OCI-M2 (cell line): ENCODE data around the gene ADGRV1.
"Not testable (repeated sequence)": the region's sequence is repeated elsewhere in the genome, so short reads cannot be mapped to it uniquely, and the experiment has no call there.

ENCODE experiments used
- DNase-seq: peaks from one replicate; lab custom pipeline; 2025; ENCODE audit not compliant: unreplicated experiment; lab: John Stamatoyannopoulos, UW

Gene ADGRV1

DNA sequence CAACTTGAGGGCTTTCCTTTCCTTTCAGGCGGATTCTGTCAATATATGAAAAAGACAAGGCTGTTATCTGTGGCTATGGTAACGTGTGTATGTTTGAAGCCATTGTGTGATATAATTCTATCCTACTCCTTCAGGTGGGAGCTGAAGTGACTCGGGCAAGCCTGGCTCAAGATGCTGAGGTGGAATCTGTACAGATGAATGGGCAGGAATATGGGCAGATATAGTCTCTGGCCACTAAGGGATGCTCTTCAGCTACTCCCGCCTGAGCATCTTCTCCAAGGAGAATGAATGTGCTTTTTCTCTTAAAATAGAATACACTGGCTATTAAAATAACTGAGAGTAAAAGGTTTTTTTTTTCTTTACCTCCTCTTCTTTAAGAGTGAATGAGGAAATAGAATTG is 244.8 kb downstream of the ADGRV1 start:
- no peak for DNase-seq

- DNase-seq: no peak
These were observed 245.3 kb downstream of the ADGRV1 start for GRCh38 chr5:90803876-90804275.

DNA sequence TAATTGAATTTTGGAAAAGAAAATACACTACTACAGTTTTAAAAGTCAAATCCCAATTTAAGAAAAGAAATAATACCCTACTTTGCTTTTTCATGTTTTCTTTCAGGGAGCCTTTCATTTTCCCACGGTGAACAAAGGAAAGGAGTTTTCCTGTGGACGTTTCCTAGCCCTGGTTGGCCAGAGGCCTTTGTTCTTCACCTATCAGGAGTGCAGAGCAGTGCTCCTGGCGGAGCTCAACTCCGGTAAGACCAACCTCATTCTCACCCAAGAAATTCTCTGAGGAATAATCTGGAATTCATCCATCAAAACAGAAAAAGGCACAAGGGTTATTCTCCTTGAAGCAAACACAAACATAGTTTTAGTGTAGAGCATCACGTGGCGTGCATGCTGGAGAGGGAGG is 248.9 kb downstream of the ADGRV1 start:
- no peak for DNase-seq

DNA sequence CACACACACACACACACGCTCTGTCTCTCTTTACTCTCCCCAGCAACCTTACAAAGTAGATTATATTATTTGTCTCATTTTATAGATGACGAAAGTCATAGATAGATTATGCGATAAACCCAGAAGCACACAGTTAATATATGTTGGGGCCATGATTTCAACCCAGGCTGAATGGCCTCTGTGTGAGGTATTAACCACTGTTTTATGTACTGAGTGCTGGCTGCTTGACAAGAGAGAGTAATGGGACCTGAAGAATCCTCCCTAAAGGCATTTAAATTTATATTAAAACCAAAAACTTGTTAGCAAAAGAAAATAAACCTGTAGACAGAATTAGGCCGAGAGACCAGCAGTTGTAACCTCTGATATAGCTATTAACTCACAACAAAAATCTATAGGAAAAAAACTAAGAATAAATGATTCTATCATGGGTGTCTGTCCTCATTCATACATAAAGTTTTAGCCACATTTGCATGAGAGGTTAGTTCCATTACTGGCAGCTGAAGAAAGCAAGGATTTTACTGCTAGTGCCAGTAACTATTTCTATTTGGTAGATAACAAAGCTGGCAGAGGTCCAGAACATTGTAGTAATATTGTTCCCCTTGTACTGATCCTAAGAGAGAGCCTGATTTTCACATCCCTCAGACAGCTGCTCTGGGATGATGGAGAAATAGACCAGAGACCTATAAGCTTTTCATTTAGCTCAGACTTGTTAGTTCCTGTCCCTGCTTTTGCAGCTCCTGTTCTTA is 250.9 kb downstream of the ADGRV1 start:
- DNase-seq: no peak

DNA sequence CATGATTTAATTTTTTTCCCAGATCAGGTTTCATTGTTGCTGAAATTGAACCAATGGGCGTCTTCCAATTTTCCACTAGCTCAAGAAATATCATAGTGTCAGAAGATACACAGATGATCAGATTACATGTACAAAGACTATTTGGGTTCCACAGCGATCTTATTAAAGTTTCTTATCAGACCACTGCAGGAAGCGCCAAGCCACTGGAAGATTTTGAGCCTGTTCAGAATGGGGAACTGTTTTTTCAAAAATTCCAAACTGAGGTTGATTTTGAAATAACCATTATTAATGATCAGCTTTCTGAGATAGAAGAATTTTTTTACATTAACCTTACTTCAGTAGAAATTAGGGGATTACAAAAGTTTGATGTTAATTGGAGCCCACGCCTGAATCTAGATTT is 251.6 kb downstream of the ADGRV1 start:
- DNase-seq: no peak

- DNase-seq: no peak
These were observed 254.8 kb downstream of the ADGRV1 start for GRCh38 chr5:90813392-90813791.

DNA sequence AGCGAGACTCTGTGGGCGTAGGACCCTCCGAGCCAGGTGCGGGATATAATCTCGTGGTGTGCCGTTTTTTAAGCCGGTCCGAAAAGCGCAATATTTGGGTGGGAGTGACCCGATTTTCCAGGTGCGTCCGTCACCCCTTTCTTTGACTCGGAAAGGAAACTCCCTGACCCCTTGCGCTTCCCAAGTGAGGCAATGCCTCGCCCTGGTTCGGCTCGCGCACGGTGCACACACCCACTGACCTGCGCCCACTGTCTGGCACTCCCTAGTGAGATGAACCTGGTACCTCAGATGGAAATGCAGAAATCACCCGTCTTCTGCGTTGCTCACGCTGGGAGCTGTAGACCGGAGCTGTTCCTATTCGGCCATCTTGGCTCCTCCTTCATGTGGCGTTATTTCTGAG is 263.5 kb downstream of the ADGRV1 start:
- DNase-seq: not testable (repeated sequence)

GRCh38 chr5:90824436-90824835 is 265.8 kb downstream of the ADGRV1 start:
- DNase-seq: no peak

- DNase-seq: no peak
These were observed 271.5 kb downstream of the ADGRV1 start for GRCh38 chr5:90830058-90830457.

DNA sequence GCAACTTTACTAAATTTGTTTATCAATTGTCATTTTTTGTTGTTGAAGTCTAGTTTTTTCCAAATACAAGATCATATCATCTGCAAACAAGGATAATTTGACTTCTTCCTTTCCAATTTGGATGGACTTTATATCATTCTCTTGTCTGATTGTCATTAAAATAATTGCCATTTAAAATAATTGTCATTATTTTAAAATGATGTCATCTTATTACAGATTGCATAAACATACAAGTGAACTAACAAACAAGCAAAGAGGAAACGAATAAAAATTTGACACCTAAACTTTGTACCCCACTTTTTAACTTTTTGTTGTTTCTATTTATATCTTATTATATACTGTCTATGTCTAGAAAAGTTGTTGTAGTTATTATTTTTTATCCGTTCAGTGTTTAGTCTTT is 275.2 kb downstream of the ADGRV1 start:
- DNase-seq: no peak

DNA sequence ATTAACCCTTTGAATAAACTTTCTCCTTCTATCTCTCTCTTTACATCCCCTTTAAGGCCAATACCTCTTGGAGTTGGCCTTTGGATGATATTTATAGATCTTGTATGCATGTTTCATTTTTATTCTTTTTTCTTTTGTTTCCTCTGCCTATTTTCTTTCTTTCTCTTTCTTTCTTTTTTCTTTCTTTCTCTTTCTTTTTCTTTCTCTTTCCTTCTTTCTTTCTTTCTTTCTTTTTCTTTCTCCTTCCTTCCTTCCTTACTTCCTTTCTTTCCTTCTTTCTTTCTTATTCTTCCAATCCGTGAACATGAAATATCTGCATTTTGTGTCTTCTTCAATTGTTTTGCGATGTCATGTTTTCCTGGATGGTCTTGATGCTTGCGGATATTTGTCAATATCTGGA is 276.1 kb downstream of the ADGRV1 start:
- DNase-seq: no peak

- DNase-seq: no peak
These were observed 284.8 kb downstream of the ADGRV1 start for GRCh38 chr5:90843443-90843842.

DNA sequence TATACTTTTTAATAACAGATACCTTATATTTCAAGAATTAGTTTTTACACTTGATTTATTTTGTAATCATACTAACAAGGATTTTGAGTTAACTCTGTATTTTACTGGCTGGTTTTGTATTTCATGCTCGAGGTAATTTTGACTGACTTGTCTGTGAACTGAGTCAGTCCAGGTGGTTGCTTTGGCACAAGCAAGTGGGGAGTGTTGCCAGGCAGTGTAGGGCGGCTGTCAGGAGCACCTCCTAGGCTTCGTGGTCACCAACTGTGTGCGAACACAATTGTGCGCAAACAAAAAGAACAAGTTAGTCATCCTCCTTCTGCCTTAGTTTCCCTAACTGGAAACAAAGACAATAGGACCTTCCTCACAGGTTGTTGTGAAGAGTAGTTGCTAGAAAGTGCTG is 286.3 kb downstream of the ADGRV1 start:
- DNase-seq: no peak

DNA sequence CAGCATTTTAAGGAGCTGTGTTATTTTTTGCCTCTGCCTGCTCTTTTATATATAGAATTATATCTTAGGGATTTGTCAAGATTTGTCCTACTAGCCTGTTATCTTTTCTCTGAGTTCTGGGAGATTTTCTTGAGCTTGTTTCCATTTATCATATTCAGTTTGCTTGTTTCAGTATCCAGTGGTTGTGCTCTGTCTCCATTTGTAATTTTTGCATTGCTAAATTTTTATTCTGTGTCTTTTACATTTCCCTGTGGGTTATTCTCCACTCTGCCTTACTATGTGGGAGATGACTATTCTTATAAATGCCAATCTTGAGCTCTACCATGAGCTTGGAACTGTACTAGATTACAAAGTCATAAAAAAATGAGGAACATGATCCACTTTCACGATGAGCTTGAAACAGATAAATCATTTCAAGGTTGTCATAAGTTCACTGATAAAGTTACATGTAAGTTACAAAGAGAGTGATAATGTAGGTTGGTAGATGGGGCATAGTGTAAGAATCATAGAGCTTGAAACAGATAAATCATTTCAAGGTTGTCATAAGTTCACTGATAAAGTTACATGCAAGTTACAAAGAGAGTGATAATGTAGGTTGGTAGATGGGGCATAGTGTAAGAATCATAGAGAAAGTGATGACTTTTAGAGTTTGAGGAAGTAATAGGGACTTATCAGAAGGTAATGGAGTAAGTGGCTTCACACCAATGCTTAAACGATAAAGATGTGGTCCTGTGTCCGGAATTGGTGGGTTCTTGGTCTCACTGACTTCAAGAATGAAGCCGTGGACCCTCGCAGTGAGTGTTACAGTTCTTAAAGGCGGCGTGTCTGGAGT is 287.3 kb downstream of the ADGRV1 start:
- DNase-seq: no peak

DNA sequence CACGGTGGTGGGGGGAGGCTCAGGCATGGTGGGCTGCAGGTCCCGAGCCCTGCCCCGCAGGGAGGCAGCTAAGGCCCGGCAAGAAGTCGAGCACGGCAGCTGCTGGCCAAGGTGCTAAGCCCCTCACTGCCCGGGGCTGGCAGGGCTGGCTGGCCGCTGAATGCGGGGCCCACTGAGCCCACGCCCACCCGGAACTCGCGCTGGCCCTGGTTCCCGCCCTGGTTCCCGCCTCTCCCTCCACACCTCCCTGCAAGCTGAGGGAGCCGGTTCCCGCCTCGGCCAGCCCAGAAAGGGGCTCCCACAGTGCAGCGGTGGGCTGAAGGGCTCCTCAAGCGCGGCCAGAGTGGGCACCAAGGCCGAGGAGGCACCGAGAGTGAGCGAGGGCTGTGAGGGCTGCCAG is 289.0 kb downstream of the ADGRV1 start:
- not testable (repeated sequence) for DNase-seq

DNA sequence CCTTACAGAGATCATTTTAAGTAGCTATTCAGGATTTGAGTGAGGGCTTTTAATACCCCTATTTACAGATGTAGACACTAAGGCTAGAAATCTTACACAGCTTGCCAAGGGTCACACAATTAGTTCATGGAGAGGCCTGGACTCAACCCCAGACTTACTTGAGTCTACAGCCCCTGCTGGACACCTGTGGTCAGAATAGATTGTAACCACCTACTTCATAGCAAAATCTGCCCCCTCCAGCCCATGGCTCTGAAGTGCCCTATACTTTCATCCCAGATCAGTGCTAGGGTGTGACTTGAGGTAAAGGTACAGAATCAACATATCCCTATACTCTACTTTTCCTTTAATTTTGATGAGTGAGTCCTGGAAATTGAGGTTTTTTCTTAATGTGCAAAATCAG is 291.3 kb downstream of the ADGRV1 start:
- no peak for DNase-seq

GRCh38 chr5:90852531-90852930 is 293.9 kb downstream of the ADGRV1 start:
- DNase-seq: no peak

DNA sequence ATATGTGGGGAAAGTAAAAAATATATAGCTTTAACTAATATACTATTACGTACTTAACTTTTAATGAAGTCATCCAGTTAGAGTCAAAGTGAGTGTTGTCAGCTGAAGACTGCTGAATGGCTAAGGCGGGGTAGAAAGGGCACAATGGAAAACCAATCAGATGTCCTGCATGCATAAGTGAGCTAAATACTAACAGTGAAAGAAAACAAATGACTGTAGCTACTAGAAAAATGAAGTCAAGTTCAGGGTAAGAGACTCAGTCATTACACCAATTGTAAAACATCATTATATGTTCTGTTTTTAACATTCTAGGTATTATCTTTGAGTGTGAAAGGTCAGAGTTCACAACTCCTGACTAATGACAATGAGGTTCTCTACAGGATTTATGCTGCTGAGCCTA is 295.2 kb downstream of the ADGRV1 start:
- no peak for DNase-seq

- no peak for DNase-seq
These were observed 295.6 kb downstream of the ADGRV1 start for GRCh38 chr5:90854169-90854568.

DNA sequence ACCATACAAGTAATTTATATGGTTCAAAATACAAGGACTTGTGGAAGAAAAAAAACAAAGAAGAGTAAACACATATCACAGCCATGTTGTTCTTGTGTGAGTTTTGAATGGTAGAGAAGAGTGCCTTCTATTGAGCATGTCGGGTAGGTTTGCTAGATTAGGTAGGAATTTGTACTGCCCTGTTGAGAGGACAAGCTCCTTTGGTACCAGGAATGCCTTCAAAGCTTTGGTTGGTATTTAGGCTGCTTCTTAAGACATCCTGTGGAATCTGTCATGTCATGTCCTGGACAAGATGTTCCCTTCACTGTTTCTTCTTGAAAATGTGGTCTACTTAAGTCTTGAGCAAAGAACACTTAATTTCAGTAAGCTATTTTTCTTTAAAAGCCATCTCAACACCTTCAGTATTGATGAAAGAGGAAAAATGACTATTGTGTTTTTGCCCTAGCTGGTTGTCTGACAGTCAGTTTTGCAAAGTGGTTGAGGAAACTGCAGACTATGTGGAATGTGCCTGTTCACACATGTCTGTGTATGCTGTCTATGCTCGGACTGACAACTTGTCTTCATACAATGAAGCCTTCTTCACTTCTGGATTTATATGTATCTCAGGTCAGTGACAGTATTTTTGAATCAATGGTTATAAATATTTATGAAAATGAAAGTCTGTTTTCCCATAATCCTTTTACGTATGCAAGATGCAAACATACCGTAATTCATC is 296.9 kb downstream of the ADGRV1 start:
- DNase-seq: no peak

GRCh38 chr5:90861843-90862586 is 303.4 kb downstream of the ADGRV1 start:
- DNase-seq: no peak
